Measurements from ENCODE around the gene ZNF778.

DNA sequence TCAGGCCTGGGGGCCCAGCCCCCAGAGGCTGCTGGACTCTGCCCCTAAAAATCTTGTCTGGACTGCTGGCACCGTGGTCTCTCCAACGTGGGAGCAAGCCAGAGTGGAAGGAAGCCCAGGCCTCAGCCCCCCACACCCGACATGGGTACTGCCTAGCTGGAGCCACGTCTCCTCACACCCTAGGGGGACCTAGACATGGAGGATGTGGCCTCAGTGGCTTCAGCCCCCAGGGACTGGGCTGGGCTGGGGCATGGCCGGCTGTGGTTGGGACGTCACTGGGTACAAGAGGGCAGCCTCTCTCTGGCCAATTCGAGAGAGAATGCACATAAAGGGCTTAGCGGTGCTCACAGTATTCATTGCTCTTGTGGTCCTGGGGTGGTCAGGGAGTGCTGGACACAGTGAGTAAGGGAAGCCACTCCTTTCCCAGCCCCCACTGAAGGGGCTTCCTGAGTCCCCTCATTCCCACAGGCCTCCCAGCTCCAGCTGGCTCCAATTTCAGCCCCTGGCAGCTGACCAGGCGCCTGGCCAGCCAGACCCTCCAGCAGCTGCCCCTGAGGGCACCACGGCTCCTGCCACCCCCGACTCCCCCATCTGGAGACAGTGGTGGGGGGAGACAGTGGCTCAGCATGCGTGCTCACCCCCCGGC, 44.9 kb upstream of the ZNF778 start:
- no peak for TF ChIP-seq CTCF (IDR thresholded peaks at IDR 0.05)
- no peak for TF ChIP-seq POLR2A (IDR thresholded peaks at IDR 0.05)
